Loucy (cell line): ENCODE measurements around the gene DOP1A.

ENCODE experiments used
- H2AFZ ChIP-seq: fragments of 200-600 bp; sonication (generic); 2 replicates; pipeline ENCODE4 v1.6.0; 2016; ENCODE audit warnings: antibody characterized with exemption, mild to moderate bottlenecking, low read length, moderate library complexity
- H3F3A ChIP-seq: fragments of 200-600 bp; 2 replicates; pipeline ENCODE4 v1.6.0; 2016; ENCODE audit warnings: antibody characterized with exemption, low read depth, mild to moderate bottlenecking
- H3K27me3 ChIP-seq: fragments of 200-600 bp; sonication (generic); 2 replicates; pipeline ENCODE4 v1.6.1; 2014; ENCODE audit warnings: low read length, mild to moderate bottlenecking; ENCODE audit not compliant: insufficient read depth, poor library complexity, severe bottlenecking
- H3K36me3 ChIP-seq: fragments of 200-600 bp; sonication (generic); 2 replicates; pipeline ENCODE4 v1.6.1; 2016; ENCODE audit warnings: low read length; ENCODE audit not compliant: insufficient read depth
- H3K4me1 ChIP-seq: fragments of 200-600 bp; sonication (generic); 2 replicates; pipeline ENCODE4 v1.5.1; 2014; ENCODE audit warnings: low read length, mild to moderate bottlenecking; ENCODE audit not compliant: insufficient read depth, poor library complexity, severe bottlenecking
- H3K4me2 ChIP-seq: fragments of 200-600 bp; sonication (generic); 2 replicates; pipeline ENCODE4 v1.6.0; 2014; ENCODE audit warnings: antibody characterized with exemption, low read length, low read depth, mild to moderate bottlenecking; ENCODE audit not compliant: poor library complexity, severe bottlenecking
- H3K4me3 ChIP-seq: fragments of 200-600 bp; sonication (generic); 2 replicates; pipeline ENCODE4 v1.5.1; 2014; ENCODE audit warnings: low read length, mild to moderate bottlenecking, mixed read lengths; ENCODE audit not compliant: poor library complexity, severe bottlenecking
- H3K79me2 ChIP-seq: fragments of 200-600 bp; sonication (generic); 2 replicates; pipeline ENCODE4 v1.6.1; 2014; ENCODE audit warnings: low read length; ENCODE audit not compliant: insufficient read depth
- H3K9ac ChIP-seq: fragments of 200-600 bp; sonication (generic); 2 replicates; pipeline ENCODE4 v1.6.0; 2014; ENCODE audit warnings: mild to moderate bottlenecking, low read depth, low read length, moderate library complexity; ENCODE audit not compliant: poor library complexity, severe bottlenecking
- H3K9me2 ChIP-seq: fragments of 200-600 bp; sonication (generic); replicated peaks from 2 replicates; pipeline ENCODE4 v1.6.1; 2016; ENCODE audit warnings: low read depth, low read length, mixed read lengths
- H3K9me3 ChIP-seq: fragments of 200-600 bp; sonication (generic); 2 replicates; pipeline ENCODE4 v1.6.1; 2014; ENCODE audit warnings: mild to moderate bottlenecking, antibody characterized with exemption, low read length, low read depth; ENCODE audit not compliant: insufficient read depth
- H4K20me1 ChIP-seq: fragments of 200-600 bp; sonication (generic); 2 replicates; pipeline ENCODE4 v1.6.0; 2014; ENCODE audit warnings: antibody characterized with exemption, low read length, mild to moderate bottlenecking; ENCODE audit not compliant: insufficient read depth, poor library complexity, severe bottlenecking
- CTCF ChIP-seq: fragments of 200-600 bp; sonication (generic); conservative IDR thresholded peaks from 2 replicates; pipeline ENCODE4 v1.5.1; 2014; ENCODE audit warnings: mild to moderate bottlenecking, antibody characterized with exemption, low read length
- EZH2phosphoT487 ChIP-seq: fragments of 200-600 bp; IDR thresholded peaks from 2 replicates; pipeline ENCODE4 v1.6.1; 2018; ENCODE audit warnings: antibody characterized with exemption, mild to moderate bottlenecking, moderate library complexity, borderline replicate concordance

DOP1A gene

GRCh38 chr6:83152913-83153312, 85.4 kb downstream of the DOP1A start:
- Histone ChIP-seq H3K4me1 (no peaks in the 10 kb centered on the region), H2AFZ (no peak overlapping the region), H3K4me3 (no peak overlapping the region), H3K27me3 (no peaks in the 10 kb centered on the region), H3K4me2 (no peak overlapping the region), H3F3A (no peaks in the 10 kb centered on the region), H4K20me1 (no peaks in the 10 kb centered on the region), H3K9ac (no peak overlapping the region), H3K9me2 (no peaks in the 10 kb centered on the region), H3K79me2 (no peaks in the 10 kb centered on the region), H3K36me3 (peaks cover 19% of the 10 kb centered on the region; the same call in 1 of the 2 replicates), H3K9me3 (no peaks in the 10 kb centered on the region)
- no peak for TF ChIP-seq EZH2phosphoT487
- no peak for TF ChIP-seq CTCF

GRCh38 chr6:83153883-83154521, 86.5 kb downstream of the DOP1A start:
- Histone ChIP-seq H3K4me3 (no peak overlapping the region), H3K79me2 (no peaks in the 10 kb centered on the region), H3K9ac (no peak overlapping the region), H3F3A (no peaks in the 10 kb centered on the region), H3K4me2 (no peak overlapping the region), H3K4me1 (no peaks in the 10 kb centered on the region), H4K20me1 (no peaks in the 10 kb centered on the region), H3K36me3 (peaks cover 18% of the 10 kb centered on the region; the same call in 1 of the 2 replicates), H3K27me3 (no peaks in the 10 kb centered on the region), H2AFZ (no peak overlapping the region), H3K9me2 (no peaks in the 10 kb centered on the region), H3K9me3 (no peaks in the 10 kb centered on the region)
- TF ChIP-seq CTCF (no peak), EZH2phosphoT487 (no peak)

- Histone ChIP-seq H3K4me2 (no peak overlapping the region), H4K20me1 (no peaks in the 10 kb centered on the region)
- no peak for TF ChIP-seq EZH2phosphoT487
- no peak for TF ChIP-seq CTCF
These were observed 88.3 kb downstream of the DOP1A start for GRCh38 chr6:83155794-83156193.

More at GRCh38 chr6:83155794-83156193, 88.3 kb downstream of the DOP1A start:
- H3K9ac ChIP-seq = no peak overlapping the region
- no peaks in the 10 kb centered on the region for H3F3A ChIP-seq
- no peaks in the 10 kb centered on the region for H3K4me1 ChIP-seq
- H3K27me3 ChIP-seq = no peaks in the 10 kb centered on the region
- H3K4me3 ChIP-seq = no peak overlapping the region
- no peaks in the 10 kb centered on the region for H3K9me2 ChIP-seq
- H3K36me3 ChIP-seq = peaks cover 27% of the 10 kb centered on the region; the same call in 1 of the 2 replicates
- H3K9me3 ChIP-seq = no peaks in the 10 kb centered on the region
- no peak overlapping the region for H2AFZ ChIP-seq
- no peaks in the 10 kb centered on the region for H3K79me2 ChIP-seq
